HK-2 (cell line): ENCODE measurements around the gene THAP12.

Experiments
- DNase-seq: peaks from one replicate; pipeline ENCODE4 v3.0.0-alpha.2; 2018; ENCODE audit not compliant: unreplicated experiment

THAP12 gene

DNA sequence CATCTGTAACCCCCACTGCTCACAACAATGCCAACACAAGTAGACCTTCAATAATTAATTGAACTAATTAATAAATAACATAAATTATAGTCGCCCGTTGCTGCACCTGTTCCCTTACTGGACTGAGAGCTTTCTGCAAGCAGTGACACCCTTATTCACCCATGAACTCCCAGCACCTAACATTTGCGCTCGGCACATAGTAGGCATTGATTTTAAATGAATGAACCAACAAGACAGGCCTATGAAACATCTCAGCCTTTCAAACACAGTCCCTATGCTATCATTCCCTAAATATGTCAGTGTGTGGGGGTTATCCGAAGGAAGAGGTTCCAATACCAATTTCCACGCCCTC is 1.1 kb downstream of the THAP12 start:
- no peak for DNase-seq

DNA sequence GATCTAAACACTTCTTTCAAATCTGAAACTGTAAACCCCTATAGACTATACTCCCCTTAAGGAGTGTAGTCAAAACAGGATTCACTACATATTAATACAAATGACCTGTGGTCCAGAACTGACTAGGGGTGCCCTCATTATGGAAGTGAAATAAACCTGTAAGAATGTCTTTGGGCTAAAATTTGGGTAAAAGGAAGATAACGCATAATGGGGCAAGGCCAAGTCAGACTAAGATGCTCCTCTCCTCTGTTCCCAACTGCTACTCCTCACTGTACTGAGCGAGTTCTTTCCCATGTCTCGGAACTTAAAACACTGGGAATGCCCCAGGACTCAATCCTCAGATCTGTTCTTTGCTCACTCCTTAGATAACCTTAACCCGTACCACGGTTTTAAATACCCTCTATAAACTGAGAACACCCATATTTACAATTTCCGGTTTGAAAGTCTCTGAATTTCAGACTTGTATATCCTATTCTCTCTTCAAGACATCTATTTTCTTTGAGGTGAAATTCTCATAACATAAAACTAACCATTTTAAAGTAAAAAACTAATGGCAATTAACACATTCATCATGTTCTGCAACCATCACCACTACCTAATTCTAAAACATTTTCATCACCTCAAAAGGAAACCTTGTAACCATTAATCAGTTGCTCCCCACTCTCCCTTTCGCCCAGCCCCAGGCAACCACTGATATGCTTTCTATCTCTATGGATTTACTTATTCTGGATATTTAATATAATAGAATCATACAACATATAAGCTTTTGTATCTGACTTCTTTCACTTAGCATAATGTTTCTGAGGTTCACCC is 4.0 kb downstream of the THAP12 start:
- no peak for DNase-seq

DNA sequence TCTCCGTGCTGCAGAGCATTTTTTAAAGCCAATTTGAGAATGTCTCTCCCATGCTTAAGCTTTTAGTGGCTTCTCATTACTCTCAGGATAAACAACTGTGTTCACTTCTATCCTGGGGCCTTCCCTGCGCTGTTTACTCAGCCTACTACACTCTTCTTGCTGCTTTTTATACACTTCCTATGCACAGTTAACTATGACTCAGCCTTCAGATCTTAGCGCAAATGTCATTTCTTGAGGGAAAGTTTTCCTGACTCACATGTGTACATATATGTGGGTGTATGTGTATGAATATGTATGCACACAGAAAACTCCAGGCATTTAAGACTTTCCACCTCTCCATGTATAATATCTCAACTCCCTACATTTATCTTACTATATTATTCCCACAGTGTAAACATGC is 9.8 kb downstream of the THAP12 start:
- DNase-seq = no peak

DNA sequence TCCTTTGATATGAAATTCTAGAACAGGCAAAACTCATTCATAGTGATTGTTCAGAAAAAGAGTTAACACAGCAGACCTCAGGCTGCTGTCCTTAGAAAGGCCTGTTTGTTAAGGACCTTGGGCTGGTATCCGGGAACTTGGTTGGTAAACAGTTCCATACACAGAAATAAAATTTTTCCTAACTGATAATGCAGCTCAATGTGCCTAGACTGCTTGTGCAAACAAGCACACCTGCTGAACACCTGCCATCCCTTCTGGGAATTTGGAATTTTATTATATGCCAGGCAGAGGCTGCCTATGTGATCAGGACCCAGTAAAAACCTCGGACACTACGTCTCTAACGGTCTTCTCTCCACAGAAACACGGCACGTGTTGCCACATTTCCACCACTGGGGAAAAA is 11.5 kb downstream of the THAP12 start:
- no peak for DNase-seq

DNA sequence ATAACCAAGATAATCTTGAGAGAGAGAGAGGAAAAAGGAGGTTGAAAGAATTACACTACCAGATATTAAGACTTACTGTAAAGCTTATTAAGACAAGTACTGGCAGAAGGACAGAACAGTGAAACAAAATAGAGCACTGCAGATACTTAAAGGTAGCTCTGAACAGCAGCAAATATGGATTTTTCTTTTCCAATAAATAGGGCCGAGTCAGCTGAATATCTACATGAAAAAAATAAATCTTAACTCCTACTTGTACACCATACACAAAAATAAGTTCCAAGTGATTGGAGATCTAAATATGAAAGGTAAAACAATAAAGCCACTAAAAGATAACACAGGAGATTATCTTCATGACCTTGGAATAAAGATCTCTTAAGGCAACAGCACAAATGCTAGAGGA is 12.4 kb downstream of the THAP12 start:
- DNase-seq = no peak

DNA sequence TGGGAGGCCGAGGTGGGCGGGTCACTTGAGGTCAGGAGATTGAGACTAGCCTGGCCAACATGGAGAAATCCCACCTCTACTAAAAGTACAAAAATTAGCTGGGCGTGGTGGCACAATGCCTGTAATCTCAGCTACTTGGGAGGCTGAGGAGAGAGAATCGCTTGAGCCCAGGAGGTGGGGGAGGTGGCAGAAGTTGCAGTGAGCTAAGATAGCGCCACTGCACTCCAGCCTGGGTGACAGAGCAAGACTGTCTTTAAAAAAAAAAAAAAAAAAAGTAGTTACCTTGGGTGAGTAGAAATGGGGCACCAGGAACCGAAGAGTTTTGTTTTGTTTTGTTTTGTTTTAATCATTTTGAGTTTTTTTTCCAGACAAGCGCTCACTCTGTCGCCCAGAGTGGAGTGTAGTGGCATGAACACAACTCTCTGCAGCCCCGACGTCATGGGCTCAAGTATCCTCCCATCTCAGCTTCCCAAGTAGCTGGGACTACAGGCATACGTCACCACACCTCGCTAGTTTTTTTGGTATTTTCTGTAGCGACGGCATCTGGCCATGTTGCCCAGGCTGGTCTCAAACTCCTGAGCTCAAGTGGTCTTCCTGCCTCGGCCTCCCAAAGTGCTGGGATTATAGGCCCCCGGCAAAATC is 15.8 kb downstream of the THAP12 start:
- DNase-seq = no peak

DNA sequence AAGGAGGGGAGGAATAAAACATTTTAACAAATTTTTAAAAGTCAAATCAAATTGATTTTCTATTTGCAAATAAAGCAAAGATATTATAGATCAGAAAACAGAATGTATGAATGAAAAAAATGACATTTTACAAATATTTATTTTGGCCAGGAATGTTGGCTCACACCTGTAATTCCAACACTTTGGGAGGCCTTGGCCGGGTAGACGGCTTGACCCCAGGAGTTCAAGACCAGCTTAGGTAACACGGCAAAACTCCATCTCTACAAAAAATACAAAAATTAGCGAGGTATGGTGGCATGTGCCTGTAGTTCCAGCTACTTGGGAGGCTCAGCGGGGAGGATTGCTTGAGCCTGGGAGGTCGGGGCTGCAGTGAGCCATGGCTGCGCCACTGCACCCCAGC is 18.2 kb downstream of the THAP12 start:
- no peak for DNase-seq

DNA sequence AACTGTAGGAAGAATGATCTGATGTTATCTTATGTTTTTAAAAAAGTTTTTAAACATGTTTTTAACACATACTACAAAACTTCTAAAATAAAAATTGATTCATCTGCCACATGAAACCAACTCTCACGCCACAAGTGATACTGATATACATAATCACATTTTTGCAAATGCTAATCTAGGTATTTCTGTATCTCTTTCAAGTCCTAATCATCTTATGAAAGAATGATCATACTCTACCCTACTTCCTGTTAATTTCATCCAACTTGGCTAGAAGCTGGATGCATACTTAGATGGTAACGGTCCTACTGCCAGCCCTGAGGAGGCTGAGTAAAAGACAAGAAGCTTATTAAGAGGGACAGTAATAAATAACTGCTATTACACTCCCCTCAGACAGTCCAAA is 19.2 kb downstream of the THAP12 start:
- DNase-seq = no peak

DNA sequence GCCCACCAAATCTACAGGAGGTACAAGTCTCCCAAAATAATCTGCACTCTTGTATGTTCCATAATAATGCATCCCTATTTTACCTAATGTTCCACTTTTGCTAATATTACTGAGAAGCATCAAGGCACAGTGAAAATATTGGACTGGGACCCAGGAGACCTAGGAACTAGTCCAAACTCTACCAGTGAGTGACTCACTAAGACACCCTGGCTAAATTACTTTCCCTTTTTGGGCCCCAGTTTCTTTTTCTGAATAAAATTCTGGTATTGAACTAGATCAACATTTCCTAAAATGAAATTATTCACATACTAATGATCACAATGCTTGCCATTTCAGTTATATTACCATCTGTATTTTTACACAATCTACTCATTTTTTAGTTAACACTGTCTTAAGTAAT is 19.6 kb downstream of the THAP12 start:
- no peak for DNase-seq

DNA sequence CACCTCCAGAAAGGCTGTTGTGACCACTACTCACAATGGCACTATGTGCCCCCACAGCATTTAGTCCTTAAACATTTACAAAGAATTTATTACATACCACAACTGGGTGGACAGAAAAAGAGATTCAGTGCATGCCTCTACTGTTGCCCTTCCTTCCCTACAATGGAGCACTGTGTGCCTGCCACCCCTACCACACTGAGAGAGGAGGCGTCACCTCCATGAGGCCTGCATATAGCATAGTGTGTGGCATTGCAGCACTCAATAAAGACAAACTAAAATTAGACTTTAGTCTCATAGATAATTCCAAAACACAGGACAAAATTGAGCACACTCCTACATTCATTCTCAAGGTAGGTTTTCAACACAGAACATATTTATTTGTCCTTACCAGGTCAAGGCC is 25.8 kb downstream of the THAP12 start:
- DNase-seq = no peak

DNA sequence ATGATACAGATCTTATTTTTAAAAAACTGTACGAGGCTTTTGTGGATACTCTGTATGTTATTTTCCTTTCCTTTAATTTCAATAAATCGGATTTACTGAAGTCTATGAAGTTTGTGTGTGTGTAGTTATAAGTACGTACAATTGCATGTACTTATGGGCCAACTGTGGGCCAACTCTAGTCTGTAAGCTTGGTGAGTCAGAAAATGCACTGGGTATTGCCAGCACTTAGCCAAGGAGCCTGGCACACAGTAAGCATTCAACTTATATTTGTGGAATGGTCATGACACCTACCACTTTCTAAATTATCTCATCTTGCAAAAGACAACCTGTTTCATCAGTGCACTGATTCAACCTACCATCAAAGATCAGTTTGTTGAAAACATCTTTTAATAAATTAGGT is 32.6 kb downstream of the THAP12 start:
- DNase-seq = no peak

DNA sequence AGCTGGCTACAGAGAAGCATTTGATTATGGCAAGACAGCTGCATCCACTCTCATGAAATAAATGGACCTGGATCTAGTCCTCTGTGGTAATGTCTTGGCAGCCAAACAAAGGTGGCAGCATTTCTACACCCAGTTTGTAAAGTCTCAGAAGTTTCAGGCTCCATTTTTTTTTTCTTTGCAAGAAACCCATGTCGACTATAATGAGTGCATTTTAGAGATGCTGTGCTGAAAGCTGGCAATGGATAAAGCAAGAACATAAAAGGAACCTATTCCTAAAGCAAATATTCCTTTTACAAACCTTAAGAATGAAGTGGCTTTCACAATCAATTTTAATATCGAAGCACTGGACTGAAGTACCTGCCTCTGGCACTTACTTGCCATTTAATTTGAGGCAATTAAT is 33.5 kb downstream of the THAP12 start:
- no peak for DNase-seq

DNA sequence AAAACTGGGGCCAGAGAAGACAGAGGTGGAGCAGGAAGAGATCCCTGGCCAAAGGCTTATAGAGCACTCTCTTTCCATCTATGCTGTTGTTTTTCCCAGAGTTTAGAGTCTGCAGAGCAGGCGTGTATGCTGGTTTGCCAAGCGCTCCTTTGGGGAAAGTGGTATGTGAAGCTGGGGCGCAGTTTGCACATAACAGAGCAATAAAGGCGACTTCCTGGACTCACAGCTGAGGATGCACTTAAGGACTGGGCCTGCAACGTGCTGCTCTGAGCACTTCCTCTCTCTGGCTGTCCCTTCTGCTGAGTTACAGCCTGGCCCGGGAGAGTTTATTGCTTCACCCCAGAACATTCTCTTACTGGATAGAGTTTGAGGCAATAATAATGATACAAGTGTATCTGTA is 41.7 kb downstream of the THAP12 start:
- no peak for DNase-seq

DNA sequence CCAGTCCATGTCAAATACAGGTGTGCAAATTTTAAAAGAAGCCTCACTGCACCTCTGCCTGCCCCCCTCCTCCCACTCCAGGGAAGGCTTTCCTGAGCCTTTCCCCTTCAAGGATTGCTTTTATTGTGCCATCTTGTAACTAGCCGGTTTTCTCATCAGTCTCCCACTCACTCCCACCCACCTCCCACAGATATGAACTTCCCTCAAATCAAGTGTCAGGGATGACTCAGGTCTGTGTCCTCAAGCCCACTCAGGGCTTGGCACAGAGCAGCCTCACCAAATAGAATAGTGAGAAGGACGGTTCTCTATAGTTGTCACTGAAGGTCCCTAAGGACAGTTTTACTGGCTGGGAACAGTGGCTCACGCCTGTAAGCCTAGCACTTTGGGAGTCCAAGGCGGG is 43.0 kb downstream of the THAP12 start:
- DNase-seq = no peak

DNA sequence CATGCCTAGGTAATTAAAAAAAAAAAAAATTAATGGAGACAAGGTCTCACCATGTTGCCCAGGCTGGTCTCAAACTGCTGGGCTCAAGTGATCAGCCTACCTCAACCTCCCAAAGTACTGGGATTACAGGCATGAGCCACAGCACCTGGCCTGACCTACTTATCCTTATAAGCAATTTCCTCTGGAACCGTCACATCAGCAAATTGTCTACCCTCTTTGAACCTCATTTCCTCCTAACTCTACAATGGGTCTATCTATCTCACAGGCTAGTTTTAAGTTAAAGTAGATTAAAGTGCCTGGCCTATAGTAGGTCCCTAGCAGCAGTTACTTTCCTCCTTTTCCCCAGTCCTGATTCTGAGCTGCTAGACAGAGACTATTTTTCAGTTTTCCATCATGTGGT is 43.5 kb downstream of the THAP12 start:
- no peak for DNase-seq

DNA sequence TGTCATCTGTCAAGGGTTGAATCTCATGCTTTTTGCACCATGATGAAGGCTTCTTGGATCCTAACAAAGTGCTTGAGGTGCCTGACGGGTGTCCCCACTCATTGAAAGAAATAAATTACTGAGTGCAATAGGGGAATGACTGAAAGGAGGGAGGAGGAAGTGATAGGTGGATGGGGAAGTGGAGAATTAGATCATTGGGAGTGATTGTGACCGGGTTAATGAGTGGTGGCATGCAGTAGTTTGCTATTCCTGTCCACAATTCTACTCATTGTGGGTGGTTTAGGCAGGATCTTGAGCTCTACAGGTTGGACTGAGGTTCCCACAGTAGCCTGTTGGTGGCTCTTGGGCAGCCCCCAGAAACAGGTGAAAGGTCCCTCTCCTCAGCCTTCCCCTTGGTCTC is 44.3 kb downstream of the THAP12 start:
- DNase-seq = no peak

DNA sequence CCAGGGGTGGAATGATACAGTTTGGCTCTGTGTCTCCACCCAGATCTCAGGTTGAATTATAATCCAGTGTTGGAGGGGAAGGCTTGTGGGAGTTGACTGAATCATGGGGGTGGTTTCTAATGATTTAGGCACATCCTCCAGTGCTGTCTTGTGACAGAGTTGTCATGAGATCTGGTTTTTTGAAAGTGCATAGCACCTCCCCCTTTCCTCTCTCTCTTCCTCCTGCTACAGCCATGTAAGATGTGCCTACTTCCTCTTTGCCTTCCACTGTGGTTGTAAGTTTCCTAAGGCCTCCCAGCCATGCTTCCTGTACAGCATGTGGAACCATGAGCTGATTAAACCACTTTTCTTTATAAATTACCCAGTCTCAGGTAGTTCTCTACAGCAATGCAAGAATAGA is 45.1 kb downstream of the THAP12 start:
- DNase-seq = no peak

DNA sequence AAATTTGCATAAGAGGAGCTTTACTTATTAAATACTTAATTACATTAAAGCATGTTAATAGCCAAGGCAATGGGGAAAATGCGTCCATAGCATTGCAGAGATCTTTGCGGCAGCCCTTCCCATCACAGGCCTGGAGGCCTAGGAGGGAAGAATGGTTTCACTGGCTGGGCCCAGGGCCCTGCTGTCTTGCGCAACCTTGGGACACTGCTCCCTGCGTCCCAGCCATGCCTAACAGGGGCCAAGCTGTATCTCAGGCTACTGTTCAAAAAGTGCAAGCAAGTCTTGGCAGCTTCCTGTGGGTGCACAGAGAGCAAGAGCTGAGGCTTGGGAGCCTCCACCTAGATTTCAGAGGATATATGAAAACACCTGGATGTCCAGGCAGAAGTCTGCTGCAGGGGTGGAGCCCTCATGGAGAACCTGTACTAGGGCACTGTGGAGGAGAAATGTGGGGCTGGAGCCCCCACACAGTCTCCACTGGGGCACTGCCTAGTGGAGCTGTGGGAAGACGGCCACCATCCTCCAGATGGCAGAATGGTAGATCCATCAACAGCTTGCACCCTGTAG is 46.0 kb downstream of the THAP12 start:
- DNase-seq = no peak

DNA sequence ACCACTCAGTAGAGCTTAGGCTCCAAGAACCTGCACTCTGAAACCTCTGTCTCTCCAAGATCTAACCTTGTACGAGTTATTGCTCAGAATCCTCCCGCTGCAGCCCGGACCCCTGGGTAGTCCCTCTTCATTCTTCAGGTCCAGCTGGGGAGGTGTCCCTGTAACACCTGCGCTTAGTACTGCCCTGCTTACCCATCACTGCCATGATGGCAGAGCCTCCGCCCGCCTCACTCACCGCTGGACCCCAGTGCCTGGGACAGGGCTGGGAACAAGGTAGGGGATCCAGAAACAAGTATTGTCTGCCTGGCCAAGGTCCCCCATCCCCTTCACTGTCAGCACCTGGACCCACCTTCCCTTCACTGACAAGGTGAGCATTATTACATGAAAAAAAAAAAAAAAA is 50.3 kb downstream of the THAP12 start:
- no peak for DNase-seq

DNA sequence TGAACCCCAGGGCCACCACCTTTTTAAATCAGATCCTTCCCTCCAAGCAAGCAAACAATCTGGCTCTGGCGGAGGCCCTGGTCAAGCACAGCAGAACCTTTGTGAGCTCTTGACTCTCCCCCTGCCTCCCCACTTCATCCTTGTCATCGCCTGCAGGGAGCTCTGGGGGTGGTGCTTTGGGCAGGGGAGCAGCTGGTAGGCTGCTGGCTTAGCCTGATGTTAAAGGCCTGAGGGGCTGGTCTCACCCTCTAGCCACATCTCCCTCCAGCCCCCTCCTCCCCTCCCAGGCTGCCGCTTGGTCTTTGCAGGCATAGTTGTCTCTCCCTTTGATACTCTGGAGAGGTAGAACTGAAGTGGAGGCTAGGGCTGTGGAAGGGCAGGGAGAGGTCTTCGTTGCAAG is 50.9 kb downstream of the THAP12 start:
- DNase-seq = no peak

DNA sequence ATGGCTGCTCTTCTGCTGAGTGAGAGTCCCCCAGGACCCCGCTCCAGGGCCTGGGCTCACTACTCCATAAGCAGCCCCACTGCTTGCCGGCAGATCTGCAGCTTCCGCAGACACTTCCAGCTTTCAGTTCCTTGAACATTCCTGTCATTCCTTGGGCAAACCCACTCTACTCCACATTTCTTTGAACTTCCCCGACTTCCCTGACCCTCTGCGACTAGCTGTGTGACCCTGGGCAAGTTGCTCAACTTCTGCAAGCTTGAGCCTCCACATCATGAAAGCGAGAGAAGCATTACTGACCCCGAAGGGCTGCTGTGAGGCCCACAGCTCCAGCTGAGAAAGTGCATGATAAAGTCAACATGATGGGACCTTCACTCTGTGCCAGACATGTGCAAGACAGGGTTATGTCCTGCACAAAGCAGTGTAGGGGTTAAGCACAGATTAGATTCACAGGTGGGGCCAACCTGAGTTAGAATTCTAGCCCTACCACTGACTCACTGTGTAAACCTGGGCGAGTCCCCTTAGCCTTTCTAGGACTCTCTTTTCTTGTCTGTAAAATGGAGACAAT is 51.8 kb downstream of the THAP12 start:
- peak; percentile 13 for DNase-seq

DNA sequence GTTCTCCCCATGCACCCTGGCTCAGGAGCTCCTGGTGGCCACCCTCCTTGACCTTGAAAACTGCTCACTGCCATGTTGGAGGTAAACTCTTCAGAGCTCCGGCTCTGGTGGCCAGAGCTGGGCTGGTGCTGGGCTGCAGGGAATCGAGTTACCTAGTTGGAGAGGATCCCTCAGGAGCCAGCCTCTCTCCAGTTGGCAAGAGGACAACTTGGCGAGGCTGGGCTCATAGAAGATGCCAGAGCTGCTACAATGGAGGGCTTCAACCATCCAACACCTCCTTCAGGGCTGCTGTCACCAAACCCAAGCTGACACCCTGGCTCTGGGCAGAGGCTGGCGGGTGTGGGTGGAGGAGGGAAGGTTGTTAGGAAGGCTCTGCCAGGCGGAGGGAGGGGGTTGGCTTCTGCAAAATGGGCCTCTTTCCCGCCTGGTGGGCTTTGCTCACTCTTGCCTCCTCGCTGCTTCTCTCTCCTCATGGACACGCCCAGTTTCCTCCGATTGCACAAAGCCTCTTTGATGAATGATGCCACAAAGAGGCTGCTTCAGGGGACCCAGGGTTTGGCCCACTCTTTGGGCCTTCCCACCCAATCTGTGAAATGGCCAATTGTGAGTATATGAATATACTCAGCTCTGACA is 53.1 kb downstream of the THAP12 start:
- no peak for DNase-seq

DNA sequence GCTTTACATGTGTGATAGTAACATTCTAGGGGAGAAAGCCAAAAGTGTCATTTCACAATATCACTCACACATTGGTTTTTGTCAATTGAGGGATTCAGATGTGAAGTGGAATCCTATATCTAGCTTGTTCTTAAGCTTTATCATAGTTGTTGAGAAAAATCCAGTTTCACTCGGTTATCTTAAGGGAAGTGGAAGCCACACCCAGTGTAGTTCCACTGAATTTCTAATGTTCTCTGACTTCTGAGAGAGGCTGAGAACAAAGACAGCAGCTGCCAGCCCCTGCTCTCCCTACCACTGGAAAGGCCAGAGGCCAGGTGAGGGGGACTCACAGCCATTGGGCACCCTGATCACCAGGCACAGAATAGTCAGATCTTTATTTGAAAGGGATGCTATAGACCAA is 53.7 kb downstream of the THAP12 start:
- DNase-seq = no peak
